Activated CD8-positive, alpha-beta memory T cell treated with anti-CD3 and anti-CD28 coated beads, Interleukin-2, amount 10 ng/mL, durations not matched to agents 7 days and 5 days (primary cell): ENCODE results near the gene PES1. TPM values are rescaled to one million over a fixed set of nuclear protein-coding genes. Genes with fewer than 3 reads are reported as not detected.

Experiments
- ATAC-seq: fragments of 150-1000 bp; cut with Tn5 transposase; one replicate; pipeline ENCODE4 v1.10.0; 2021; ENCODE audit warnings: moderate library complexity
- CTCF ChIA-PET: fragments of 350-600 bp; sonication (Branson Sonifier 250); formaldehyde crosslinking; loops from one replicate; lab custom pipeline; 2021; ENCODE audit warnings: antibody characterized with exemption; lab: Charles Lee
- DNase-seq: peaks from one replicate; pipeline ENCODE4 v3.0.0-alpha.2; 2020
- H3K27ac Mint-ChIP-seq: one replicate; pipeline ENCODE4 v1.8.0; 2021; ENCODE audit warnings: mild to moderate bottlenecking, mixed read lengths
- H3K27me3 Mint-ChIP-seq: one replicate; pipeline ENCODE4 v1.8.0; 2021; ENCODE audit warnings: mixed read lengths
- H3K36me3 Mint-ChIP-seq: one replicate; pipeline ENCODE4 v1.8.0; 2021; ENCODE audit warnings: mild to moderate bottlenecking, mixed read lengths
- H3K4me1 Mint-ChIP-seq: one replicate; pipeline ENCODE4 v1.8.0; 2021; ENCODE audit warnings: mixed read lengths
- H3K4me3 Mint-ChIP-seq: one replicate; pipeline ENCODE4 v1.8.0; 2021; ENCODE audit warnings: mild to moderate bottlenecking, moderate library complexity, mixed read lengths
- H3K9me3 Mint-ChIP-seq: one replicate; pipeline ENCODE4 v1.8.0; 2022; ENCODE audit warnings: low read depth, mixed read lengths
- total RNA-seq, 2 experiments: library from RNA; stranded (reverse); gene quantifications; one replicate each; pipeline ENCODE4 v1.2.3, GENCODE V29; 2021

The PES1 gene
- total RNA-seq, 2 experiments from 2014 or later, result 56.2 to 91.5 TPM

- Mint-ChIP-seq H3K27me3 (no peaks in the 10 kb centered on the region), H3K36me3 (peaks cover 43% of the 10 kb centered on the region), H3K4me1 (no peaks in the 10 kb centered on the region), H3K4me3 (no peak overlapping the region), H3K27ac (no peak overlapping the region), H3K9me3 (no peaks in the 10 kb centered on the region)
- DNase-seq (no peak), ATAC-seq (no peak)
- CTCF ChIA-PET, result interaction anchor here (0.6 kb wide), 1 partner anchor 1353 kb away, joined by 3 read pairs; no protein-coding TSS in a partner anchor
Measured at GRCh38 chr22:30582788-30583545, 8.7 kb downstream of the PES1 start.

DNA sequence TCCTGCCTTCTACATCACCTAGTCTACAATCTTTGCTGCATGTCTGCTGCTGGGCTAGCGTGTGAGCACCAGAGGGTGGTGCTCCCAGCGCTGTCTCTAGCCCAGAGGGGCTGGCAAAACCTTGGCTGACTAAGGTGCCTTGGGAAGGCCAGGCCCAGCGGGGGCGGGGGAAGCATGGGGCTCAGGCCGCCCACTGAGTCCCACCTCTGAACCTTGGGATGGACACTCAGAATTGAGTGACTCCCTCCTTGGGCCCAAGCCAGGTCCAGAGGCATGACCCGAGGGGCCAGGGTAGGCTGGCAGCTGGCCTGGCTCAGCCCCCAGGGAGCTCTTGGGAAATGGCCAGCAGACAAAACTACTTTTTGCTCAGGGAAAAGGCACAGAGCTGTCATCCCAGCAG, 9.7 kb downstream of the PES1 start:
- H3K4me3 Mint-ChIP-seq, result no peak overlapping the region
- H3K9me3 Mint-ChIP-seq, result no peaks in the 10 kb centered on the region
- peaks cover 42% of the 10 kb centered on the region for H3K36me3 Mint-ChIP-seq
- no peak overlapping the region for H3K27ac Mint-ChIP-seq
- ATAC-seq, result no peak
- DNase-seq, result no peak
- CTCF ChIA-PET, result interaction anchor here (0.6 kb wide), 1 partner anchor 1354 kb away, joined by 3 read pairs; no protein-coding TSS in a partner anchor
- H3K4me1 Mint-ChIP-seq, result no peaks in the 10 kb centered on the region
- H3K27me3 Mint-ChIP-seq, result no peaks in the 10 kb centered on the region

DNA sequence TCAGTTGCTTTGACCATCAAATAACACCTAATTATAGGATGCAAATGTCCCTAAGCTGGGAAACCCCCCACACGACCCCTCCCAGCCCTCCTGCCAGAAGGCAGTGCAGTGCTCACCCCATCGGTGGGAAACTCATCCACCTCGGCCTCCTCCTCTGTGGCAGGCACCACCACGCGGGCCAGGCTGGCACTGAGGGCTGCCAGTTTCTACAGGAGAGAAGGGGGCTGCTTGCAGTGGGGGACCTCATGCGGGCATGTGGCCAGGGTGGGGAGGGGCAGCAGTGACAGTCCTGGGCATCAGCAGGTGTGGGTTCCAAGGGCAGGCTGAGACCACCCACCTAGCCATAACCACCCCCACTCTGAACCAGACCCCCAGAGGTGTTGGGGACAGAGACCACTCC, 10.8 kb downstream of the PES1 start:
- Mint-ChIP-seq H3K4me1 (no peaks in the 10 kb centered on the region), H3K27me3 (no peaks in the 10 kb centered on the region), H3K4me3 (no peak overlapping the region), H3K36me3 (peaks cover 42% of the 10 kb centered on the region), H3K9me3 (no peaks in the 10 kb centered on the region), H3K27ac (no peak overlapping the region)
- CTCF ChIA-PET, result no interaction called here
- no peak for ATAC-seq
- no peak for DNase-seq

GRCh38 chr22:30578481-30578880, 13.2 kb downstream of the PES1 start:
- Mint-ChIP-seq H3K4me3 (no peak overlapping the region), H3K27me3 (peaks cover 8% of the 10 kb centered on the region), H3K27ac (no peak overlapping the region), H3K4me1 (peaks cover 1% of the 10 kb centered on the region), H3K9me3 (no peaks in the 10 kb centered on the region), H3K36me3 (peaks cover 35% of the 10 kb centered on the region)
- CTCF ChIA-PET, result no interaction called here
- ATAC-seq (no peak), DNase-seq (no peak)

DNA sequence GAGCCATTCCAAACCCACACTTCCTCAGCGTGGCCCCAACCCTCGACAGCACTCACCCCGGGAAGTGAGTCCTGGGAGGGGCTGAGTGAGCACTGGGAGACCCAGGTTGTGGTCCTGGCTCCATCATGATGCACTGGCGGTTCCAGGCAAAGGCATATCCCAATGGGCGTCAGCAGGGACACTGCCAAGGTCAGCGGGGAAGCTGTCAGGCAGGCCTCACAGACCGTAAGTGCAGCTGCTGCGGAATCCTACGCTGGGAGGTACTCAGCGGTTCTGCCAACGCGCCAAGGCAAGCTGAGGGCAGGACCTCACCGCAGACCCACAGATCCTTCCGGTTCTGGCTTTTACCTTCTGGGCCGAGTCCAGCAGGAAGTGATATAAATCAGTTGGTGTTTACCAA, 15.9 kb downstream of the PES1 start:
- no peak for DNase-seq
- CTCF ChIA-PET, result no interaction called here
- H3K27ac Mint-ChIP-seq, result no peak overlapping the region
- no peaks in the 10 kb centered on the region for H3K9me3 Mint-ChIP-seq
- peaks cover 1% of the 10 kb centered on the region for H3K4me1 Mint-ChIP-seq
- peaks cover 32% of the 10 kb centered on the region for H3K36me3 Mint-ChIP-seq
- ATAC-seq, result no peak
- no peak overlapping the region for H3K4me3 Mint-ChIP-seq
- peaks cover 11% of the 10 kb centered on the region for H3K27me3 Mint-ChIP-seq

GRCh38 chr22:30574997-30575671, 16.6 kb downstream of the PES1 start:
- Mint-ChIP-seq H3K4me3 (no peak overlapping the region), H3K9me3 (no peaks in the 10 kb centered on the region), H3K27me3 (peaks cover 11% of the 10 kb centered on the region), H3K36me3 (peaks cover 26% of the 10 kb centered on the region), H3K27ac (no peak overlapping the region), H3K4me1 (peaks cover 1% of the 10 kb centered on the region)
- CTCF ChIA-PET, result no interaction called here
- ATAC-seq (no peak), DNase-seq (no peak)

GRCh38 chr22:30574095-30574981, 17.4 kb downstream of the PES1 start, which contains the start of gene GAL3ST1:
Gene GAL3ST1 (minus strand): TSS chr22:30574665. CDS start chr22:30557392, 17,273 bp downstream.
- CTCF ChIA-PET, result no interaction called here
- H3K27ac Mint-ChIP-seq, result no peak within 1 kb of the TSS
- ATAC-seq, result no peak

GRCh38 chr22:30573594-30574094, 18.1 kb downstream of the PES1 start:
- Mint-ChIP-seq H3K36me3 (peaks cover 15% of the 10 kb centered on the region), H3K27ac (no peak overlapping the region), H3K27me3 (peaks cover 17% of the 10 kb centered on the region), H3K4me3 (no peak overlapping the region), H3K4me1 (peaks cover 1% of the 10 kb centered on the region), H3K9me3 (no peaks in the 10 kb centered on the region)
- CTCF ChIA-PET, result no interaction called here
- DNase-seq, result no peak
- no peak for ATAC-seq

More at GRCh38 chr22:30574095-30574981, 17.4 kb downstream of the PES1 start, which contains the start of gene GAL3ST1:
- Mint-ChIP-seq H3K9me3 (no peaks in the 10 kb centered on the region), H3K36me3 (peaks cover 18% of the 10 kb centered on the region), H3K27me3 (peaks cover 14% of the 10 kb centered on the region), H3K4me3 (no peak within 1 kb of the TSS), H3K4me1 (peaks cover 1% of the 10 kb centered on the region)
- no peak for DNase-seq

GRCh38 chr22:30572840-30573593, 18.7 kb downstream of the PES1 start:
- H3K9me3 Mint-ChIP-seq, result no peaks in the 10 kb centered on the region
- no peak for ATAC-seq
- CTCF ChIA-PET, result no interaction called here

DNA sequence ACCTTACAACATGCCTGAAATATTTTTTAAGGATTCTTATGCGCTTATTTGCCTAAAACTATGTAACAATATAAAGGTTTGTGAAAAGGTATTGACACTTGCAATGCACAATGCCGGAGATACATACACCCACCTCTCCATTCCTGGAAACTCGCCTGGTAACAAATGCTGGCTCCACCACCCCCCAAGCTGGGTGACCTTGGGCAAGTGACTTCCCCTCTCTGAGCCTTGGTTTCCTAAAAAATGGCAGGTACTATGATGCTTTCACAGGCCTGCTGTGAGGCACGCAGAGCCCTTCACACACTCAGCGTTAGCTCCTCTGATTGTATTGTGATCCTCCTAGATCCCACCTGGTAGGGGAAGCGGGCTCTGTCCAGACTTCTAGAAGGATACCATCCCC, 19.5 kb downstream of the PES1 start:
- Mint-ChIP-seq H3K4me3 (no peak overlapping the region), H3K36me3 (peaks cover 12% of the 10 kb centered on the region), H3K27ac (no peak overlapping the region), H3K4me1 (peaks cover 1% of the 10 kb centered on the region), H3K27me3 (peaks cover 20% of the 10 kb centered on the region), H3K9me3 (no peaks in the 10 kb centered on the region)
- CTCF ChIA-PET, result no interaction called here
- ATAC-seq (no peak), DNase-seq (no peak)

More at GRCh38 chr22:30572840-30573593, 18.7 kb downstream of the PES1 start:
- peaks cover 15% of the 10 kb centered on the region for H3K36me3 Mint-ChIP-seq
- H3K4me3 Mint-ChIP-seq, result no peak overlapping the region
- H3K27ac Mint-ChIP-seq, result no peak overlapping the region
- H3K4me1 Mint-ChIP-seq, result peaks cover 1% of the 10 kb centered on the region
- H3K27me3 Mint-ChIP-seq, result peaks cover 20% of the 10 kb centered on the region
- no peak for DNase-seq

DNA sequence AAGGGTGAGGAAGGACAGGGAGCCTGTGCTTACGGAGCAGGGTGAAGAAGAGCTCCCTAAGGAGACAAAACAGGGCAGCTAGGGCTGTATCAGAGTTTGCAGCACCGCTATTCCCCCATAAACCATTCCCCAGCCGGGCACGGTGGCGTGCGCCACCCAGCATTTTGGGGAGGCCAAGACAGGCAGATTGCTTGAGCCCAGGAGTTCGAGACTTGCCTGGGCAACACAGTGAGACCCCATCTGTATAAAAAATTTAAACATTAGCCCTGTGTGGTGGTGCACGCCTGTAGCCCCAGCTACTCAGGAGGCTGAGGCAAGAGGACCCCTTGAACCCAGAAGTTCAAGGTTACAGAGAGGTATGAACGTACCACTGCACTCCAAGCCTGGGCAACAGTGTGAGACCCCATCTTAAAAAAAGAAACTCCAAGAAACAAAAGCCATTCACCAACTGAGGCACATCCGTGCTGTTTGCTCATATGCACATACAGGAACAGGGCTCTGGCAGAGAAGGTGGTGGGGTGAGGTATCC, 22.0 kb downstream of the PES1 start:
- Mint-ChIP-seq H3K4me1 (no peaks in the 10 kb centered on the region), H3K27ac (no peak overlapping the region), H3K4me3 (no peak overlapping the region), H3K36me3 (no peaks in the 10 kb centered on the region), H3K27me3 (peaks cover 26% of the 10 kb centered on the region), H3K9me3 (no peaks in the 10 kb centered on the region)
- CTCF ChIA-PET, result no interaction called here
- no peak for ATAC-seq
- no peak for DNase-seq

DNA sequence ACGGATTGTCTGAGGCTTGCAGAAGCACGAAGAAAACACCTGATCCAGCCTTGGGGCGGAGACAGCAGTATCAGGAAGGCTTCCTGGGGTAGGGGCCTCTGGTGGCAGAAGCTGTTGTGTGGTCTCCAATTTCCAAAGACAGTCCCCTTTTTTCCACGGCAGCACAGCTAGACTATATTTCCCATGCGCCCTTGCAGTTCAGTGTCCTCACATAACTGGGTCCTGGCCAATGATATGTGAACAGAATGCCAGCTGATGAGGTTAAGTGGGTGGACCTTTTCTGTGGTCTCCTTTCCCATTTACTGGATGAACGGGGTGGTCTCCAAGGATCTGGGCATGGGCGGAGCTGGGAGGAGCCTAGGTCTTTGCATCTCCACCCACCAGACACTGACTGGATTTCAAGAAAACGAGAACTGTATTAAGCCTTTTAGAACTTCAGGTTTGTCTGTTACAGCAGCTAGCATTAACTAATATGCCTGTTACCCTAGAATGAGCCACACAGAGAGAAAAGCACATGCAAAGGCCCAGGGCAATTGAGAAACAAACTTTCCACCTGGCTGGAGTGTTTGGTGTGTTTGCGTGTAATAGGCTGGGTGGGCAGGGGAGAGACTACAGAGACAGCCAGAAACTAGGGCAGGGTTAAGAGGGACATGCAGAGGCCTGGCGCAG, 23.4 kb downstream of the PES1 start:
- CTCF ChIA-PET, result no interaction called here
- peaks cover 18% of the 10 kb centered on the region for H3K27me3 Mint-ChIP-seq
- H3K36me3 Mint-ChIP-seq, result no peaks in the 10 kb centered on the region
- ATAC-seq, result no peak
- no peak for DNase-seq
- no peaks in the 10 kb centered on the region for H3K9me3 Mint-ChIP-seq
- no peak overlapping the region for H3K27ac Mint-ChIP-seq
- H3K4me1 Mint-ChIP-seq, result no peaks in the 10 kb centered on the region
- H3K4me3 Mint-ChIP-seq, result no peak overlapping the region
